ENCODE data around the gene PRIM2. TPM values are rescaled to one million over a fixed set of nuclear protein-coding genes. Genes with fewer than 3 reads are reported as not detected.
A peak's percentile ranks its signal among the peaks of the same experiment; 100 is the strongest.
"Not testable (repeated sequence)": the region's sequence is repeated elsewhere in the genome, so short reads cannot be mapped to it uniquely, and the experiment has no call there.

The PRIM2 gene
- total RNA-seq, 1 experiment from 2014 or later: 132 TPM

DNA sequence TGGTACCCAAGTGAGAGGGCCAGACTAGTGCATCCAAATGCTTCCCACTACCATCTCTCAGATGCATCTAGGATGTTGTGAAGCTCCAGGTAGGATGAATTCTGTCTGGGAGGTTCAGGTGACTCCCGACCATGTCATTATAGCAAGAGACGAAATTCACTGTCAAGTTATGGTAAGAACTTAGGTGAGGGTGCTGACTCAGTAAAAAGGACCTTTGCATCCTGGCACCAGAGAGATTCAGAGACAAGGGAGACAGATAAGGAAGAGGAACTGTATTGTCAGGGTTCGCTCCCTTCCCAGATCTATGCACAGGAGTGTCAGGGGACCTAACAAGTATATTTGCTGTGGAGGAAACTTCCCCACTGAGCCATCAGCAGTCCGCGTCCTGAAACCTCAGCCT is 11.2 kb upstream of the PRIM2 start:
- DNase-seq (ENCODE audit: low spot score): no peak
- in situ Hi-C loops (cut with HindIII; ENCODE audit: low sequenced_read_pairs): no loop called here

DNA sequence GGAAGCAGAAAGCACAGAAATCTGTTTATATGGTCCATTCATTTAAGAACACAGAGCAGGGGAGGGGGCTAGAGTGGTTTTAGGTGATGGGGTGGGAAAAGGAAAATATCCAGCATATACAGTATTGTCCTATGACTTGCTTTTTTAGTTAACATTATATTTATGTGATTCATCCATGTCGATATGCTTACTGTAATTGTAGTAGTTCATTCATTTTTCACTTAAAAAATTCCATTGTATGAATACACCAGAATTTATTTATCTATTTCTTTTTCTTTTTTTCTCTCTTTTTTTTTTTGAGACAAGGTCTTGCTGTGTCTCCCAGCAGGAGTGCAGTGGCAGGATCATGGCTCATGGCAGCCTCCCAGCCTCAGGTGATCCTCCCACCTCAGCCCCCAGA is 9.6 kb upstream of the PRIM2 start:
- in situ Hi-C loops (cut with HindIII; ENCODE audit: low sequenced_read_pairs): no loop called here
- DNase-seq (ENCODE audit: low spot score): no peak

DNA sequence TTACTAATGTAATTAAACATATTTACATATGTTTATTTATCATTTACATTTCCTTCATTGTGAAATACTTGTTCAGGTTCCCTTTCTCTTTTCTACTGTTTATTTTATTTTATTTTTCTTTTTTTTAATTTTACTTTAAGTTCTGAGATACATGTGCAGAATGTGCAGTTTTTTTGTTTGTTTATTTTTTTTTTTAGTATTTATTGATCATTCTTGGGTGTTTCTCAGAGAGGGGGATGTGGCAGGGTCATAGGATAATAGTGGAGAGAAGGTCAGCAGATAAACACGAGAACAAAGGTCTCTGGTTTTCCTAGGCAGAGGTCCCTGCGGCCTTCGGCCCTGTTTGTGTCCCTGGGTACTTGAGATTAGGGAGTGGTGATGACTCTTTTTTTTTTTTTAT is 8.7 kb upstream of the PRIM2 start:
- DNase-seq (ENCODE audit: low spot score); in situ Hi-C loops (cut with HindIII; ENCODE audit: low sequenced_read_pairs): not testable (repeated sequence)

DNA sequence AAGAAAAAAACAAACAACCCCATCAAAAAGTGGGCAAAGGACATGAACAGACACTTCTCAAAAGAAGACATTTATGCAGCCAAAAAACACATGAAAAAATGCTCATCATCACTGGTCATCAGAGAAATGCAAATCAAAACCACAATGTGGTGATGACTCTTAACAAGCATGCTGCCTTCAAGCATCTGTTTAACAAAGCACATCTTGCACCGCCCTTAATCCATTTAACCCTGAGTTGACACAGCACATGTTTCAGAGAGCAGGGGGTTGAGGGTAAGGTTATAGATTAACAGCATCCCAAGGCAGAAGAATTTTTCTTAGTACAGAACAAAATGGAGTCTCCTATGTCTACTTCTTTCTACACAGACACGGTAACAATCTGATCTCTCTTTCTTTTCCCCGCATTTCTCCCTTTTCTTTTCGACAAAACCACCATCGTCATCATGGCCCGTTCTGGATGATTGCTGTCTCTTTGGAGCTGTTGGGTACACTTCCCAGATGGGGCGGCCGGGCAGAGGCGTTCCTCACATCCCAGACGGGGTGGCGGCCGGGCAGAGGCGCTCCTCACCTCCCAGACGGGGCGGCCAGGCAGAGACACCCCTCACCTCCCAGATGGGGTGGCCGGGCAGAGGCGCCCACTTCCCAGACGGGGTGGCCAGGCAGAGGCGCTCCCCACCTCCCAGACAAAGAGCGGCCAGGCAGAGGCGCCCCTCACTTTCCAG is 7.2 kb upstream of the PRIM2 start:
- in situ Hi-C loops (cut with HindIII; ENCODE audit: low sequenced_read_pairs); DNase-seq (ENCODE audit: low spot score): not testable (repeated sequence)

DNA sequence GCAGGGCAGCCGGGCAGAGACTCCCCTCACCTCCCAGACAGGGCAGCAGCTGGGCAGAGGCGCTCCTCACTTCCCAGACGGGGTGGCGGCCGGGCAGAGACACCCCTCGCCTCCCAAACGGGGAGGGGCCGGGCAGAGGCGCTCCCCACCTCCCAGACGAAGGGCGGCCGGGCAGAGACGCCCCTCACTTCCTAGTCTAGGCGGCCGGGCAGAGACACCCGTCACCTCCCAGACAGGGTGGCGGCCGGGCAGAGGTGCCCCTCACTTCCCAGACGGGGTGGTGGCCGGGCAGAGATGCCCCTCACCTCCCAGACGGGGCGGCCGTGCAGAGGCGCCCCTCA is 6.6 kb upstream of the PRIM2 start:
- in situ Hi-C loops (cut with HindIII; ENCODE audit: low sequenced_read_pairs): no loop called here
- no peak for DNase-seq (ENCODE audit: low spot score)

DNA sequence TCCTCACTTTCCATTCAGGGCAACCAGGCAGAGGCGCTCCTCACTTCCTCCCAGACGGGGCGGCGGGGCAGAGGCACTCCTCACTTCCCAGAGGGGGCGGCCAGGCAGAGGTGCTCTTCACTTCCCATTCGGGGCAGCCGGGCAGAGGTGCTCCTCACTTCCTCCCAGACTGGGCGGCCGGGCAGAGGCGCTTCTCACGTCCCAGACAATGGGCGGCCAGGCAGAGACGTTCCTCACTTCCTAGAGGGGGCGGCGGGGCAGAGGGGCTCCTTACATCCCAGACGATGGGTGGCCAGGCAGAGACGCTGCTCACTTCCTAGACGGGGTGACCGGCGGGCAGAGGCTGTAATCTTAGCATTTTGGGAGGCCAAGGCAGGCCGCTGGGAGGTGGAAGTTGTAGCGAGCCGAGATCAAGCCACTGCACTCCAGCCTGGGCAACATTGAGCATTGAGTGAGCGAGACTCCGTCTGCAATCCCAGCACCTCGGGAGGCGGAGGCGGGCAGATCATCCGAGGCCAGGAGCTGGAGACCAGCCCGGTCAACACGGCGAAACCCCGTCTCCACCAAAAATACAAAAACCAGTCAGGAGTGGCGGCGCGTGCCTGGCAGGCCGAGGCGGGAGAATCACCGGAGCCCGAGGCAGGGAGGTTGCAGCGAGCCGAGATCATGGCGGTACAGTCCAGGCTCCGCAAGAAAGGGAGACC is 6.0 kb upstream of the PRIM2 start:
- DNase-seq (ENCODE audit: low spot score); in situ Hi-C loops (cut with HindIII; ENCODE audit: low sequenced_read_pairs): not testable (repeated sequence)

DNA sequence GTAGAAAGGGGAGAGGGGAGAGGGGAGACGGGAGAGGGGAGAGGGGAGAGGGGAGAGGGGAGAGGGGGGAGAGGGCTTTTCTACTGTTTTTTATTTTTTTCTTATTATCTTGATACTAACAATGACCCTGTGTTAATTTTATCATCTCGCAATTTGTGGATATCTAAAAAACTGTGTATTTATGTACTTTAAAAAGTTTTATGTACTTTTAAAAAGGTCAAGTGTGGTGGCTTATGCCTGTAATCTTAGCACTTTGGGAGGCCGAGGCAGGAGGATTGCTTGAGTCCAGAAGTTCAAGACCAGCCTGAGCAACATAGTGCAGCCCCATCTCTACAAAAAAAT is 5.5 kb upstream of the PRIM2 start:
- in situ Hi-C loops (cut with HindIII; ENCODE audit: low sequenced_read_pairs): no loop called here

DNA sequence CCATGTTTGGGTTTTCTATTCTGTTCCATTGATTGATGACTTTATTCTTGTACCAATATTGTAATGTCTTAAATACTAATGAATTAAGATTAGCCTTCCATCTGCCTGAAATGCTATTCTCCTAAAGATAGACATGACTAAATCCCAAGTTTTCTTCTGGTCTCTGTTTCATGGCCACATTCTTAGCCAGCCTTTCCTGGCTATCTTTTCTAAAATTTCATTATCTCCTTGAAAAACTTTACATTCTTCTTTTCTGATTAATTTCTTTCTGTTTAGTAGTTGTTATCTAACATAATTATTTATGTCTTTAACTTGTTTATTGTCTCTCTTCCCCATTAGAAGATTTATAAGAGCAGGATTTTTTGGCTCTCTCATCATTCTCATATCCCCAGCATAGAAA is 4.4 kb upstream of the PRIM2 start:
- no peak for DNase-seq (ENCODE audit: low spot score)
- in situ Hi-C loops (cut with HindIII; ENCODE audit: low sequenced_read_pairs): no loop called here

More for the DNA sequence above, 5.5 kb upstream of the PRIM2 start:
- no peak for DNase-seq (ENCODE audit: low spot score)

DNA sequence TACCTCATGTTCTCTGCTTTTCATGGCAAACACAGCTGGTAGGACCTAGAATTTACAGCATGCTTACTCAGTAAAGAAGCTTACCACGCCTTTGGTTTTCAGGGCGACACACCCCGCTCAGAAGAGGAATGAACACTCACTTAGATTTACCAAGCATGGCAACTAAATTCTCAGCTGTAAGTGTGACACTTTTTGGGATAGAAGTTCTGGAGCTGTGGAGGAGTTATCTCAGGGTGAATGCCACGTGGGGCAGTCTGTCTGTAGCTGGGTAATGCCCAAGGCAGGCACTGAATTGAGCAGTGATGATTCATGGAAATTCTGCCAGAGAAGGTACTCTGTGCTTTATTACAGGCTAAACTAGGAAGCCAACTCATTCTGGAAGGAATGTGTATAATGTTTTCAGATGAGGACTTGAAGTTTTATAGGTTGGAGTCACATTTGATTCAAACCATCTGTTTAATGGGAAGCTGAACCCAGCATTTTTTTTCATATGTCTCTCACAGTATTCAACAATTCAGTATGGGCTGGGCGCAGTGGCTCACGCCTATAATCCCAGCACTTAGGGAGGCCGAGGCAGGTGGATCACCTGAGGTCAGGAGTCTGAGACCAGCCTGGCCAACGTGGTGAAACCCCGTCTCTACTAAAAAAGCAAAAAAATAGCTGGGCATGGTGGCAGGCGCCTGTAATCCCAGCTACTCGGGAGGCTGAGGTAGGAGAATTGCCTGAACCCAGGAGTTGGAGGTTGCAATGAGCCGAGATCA is 3.5 kb upstream of the PRIM2 start:
- in situ Hi-C loops (cut with HindIII; ENCODE audit: low sequenced_read_pairs): no loop called here
- no peak for DNase-seq (ENCODE audit: low spot score)

DNA sequence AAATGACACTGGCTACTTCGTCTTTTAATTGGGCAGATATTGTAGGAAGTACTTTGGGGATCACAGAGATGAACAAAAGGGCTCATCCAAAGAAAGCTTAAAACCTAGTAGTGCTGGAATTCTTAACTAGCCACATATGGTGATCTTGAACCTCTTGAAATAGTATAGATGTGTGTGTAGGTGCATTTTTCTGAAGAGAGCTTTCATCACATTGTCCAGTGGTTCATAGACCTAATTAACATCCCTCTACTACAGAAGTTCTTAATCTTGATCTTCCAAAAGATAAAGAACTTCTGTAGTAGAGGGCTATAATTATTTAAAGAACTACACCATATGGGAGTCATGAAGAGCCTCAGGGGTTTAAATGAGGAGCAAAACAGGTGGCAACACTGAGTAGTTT is 2.3 kb upstream of the PRIM2 start:
- in situ Hi-C loops (cut with HindIII; ENCODE audit: low sequenced_read_pairs): no loop called here
- DNase-seq (ENCODE audit: low spot score): no peak

DNA sequence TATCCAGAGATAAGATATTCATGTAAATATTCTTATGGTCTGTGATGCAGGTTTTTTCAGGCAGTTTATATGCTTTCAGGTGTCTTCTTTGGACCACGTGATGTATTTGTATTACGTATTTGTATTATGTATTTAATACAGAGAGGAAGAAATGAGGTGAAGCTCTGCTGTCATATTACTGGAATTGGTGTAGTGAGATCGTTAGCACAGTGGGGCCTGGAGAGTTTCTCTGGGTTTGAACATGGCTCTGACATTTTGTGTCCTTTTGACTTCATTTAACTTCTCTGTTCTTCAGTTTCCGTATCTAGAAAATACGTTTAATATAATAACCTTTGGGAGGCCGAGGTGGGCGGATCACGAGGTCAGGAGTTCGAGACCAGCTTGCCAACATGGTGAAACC is 1.6 kb upstream of the PRIM2 start:
- DNase-seq (ENCODE audit: low spot score): no peak
- in situ Hi-C loops (cut with HindIII; ENCODE audit: low sequenced_read_pairs): no loop called here

DNA sequence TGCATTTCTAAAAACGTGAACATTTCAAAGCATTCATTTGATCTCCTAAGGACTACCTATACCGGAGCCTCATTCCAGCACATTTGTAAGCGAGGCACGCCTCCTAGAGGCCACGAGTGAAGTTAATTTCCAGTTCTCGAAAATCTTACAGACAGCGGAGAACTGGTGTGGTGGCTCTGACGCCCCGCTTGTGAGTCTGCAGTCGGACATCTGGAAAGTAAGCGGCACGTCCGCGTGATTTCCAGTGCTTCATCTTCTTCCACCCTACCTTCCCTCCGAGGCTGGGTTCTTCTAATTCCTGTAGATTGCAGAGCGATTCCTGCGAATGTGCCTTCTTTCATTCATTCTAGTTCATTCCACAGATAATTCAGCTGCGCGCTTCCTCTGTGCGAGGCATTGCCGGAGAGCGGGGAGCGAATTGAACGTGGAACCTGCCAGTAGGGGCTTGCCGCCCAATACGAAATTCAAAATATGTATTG is 810 bp upstream of the PRIM2 start:
- in situ Hi-C loops (cut with HindIII; ENCODE audit: low sequenced_read_pairs): no loop called here
- DNase-seq (ENCODE audit: low spot score): peak; percentile 96

DNA sequence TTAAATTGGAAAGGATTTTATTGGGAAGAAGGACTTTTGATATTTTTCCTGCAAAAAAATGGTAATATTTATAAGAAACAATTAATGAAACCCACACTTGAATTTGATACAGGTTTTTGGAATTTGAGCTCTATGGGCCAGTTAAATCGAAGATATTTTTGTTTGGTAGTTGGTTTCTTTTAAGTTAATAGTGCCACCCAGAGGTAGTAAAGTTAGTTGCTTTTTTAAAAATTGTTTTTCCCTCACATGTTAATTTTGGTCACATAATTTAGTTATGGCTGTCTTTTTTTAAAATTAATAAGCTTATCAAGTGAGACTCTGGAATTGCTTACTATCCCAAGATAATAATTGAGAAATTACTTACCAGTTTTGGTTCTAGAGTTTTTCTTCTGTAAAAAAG is 7.1 kb downstream of the PRIM2 start:
- in situ Hi-C loops (cut with HindIII; ENCODE audit: low sequenced_read_pairs): no loop called here
- DNase-seq (ENCODE audit: low spot score): peak; percentile 19

DNA sequence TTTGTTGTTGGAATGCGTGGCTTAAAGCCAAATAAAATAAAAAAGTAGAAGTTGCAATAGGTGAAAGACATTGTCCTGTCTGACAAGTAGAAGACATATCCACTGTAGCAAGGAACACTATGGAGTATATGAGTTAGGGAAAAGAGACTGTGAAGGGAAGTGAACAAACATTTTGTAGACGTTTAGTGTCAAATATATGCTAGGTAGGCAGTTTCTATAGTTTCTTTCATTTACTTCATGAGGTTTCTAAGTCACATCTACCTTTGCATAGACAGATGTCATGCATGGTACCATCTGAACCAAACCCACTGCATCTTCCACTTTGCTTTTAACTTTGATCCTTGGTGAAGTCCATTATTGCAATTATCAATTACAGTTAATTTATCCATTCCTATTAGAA is 9.9 kb downstream of the PRIM2 start:
- in situ Hi-C loops (cut with HindIII; ENCODE audit: low sequenced_read_pairs): no loop called here
- DNase-seq (ENCODE audit: low spot score): no peak

DNA sequence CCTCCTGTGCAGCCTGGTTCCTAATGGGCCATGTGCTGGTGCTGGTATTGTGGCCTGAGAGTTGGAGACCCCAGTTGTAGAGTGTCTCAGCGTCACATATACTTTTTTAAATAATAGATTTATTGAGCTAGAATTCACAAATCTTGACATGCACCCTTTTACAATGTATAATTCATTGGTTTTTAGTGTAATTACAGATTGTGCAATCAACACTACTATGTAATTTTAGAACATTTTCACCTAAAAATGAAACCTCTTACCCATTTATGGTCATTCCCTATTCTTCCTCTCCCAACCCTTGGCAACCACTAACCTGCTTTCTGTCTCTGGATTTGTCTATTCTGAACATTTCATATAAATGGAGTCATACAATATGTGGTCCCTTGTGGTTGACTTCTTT is 10.6 kb downstream of the PRIM2 start:
- DNase-seq (ENCODE audit: low spot score): no peak
- in situ Hi-C loops (cut with HindIII; ENCODE audit: low sequenced_read_pairs): no loop called here

DNA sequence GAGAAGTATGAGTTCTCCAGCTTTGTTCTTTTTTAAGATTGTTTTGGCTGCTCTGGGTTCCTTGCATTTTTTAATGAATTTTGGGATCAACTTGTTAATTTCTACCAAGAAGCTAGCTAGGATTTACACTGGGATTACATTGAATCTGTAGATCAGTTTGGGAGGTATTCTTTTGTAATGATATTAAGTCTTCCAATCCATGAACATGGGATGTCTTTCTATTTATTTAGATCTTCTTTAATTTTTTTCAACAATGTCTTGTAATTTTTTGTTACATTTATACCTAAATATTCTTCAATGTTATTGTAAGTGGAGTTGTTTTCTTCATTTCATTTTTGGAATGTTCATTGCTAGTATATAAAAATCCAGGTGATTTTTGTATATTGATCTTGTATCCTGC is 12.5 kb downstream of the PRIM2 start:
- in situ Hi-C loops (cut with HindIII; ENCODE audit: low sequenced_read_pairs): no loop called here
- DNase-seq (ENCODE audit: low spot score): no peak

DNA sequence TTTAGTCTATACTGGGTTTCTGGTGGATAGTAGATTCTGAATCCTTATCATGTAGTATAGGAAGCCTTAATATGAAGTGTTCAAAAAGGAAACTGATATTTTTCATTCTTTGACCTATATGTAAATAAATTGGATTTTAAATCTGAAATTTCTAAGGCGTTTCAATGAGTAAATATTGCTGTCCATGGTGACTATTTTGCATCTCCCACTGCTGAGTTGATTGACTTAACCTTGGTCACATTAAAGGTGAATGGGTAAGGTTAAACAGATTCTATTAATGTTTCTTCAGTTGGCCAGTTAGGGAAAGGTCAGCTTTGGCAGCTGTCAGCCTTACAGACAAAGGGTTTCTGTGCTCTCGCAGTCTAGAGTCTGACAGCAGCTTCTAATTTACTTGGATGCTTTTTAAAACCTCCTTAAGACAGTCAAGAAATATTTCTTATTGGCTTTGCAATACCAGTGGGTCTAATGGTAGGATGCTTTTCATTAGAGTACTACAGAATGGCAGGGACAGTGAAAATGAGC is 24.8 kb downstream of the PRIM2 start:
- in situ Hi-C loops (cut with HindIII; ENCODE audit: low sequenced_read_pairs): no loop called here
- no peak for DNase-seq (ENCODE audit: low spot score)

DNA sequence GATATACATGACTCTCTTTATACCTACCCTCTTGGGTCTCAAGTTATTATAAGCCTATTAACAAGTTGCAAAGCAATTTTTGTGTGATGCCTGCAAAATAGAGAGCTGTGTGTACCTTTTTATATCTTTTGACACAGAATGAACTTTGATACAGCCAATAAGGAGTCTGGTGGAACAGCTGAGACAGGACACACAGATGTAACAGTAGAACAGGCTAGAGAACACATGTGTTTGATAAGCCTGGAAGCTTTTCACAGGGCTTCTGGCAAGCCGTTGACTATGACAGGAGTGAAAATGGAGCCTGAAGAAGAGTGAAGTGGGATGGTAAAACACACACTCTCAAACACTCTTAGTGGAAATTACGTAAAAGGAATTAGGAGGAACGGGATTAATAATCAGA is 25.9 kb downstream of the PRIM2 start:
- in situ Hi-C loops (cut with HindIII; ENCODE audit: low sequenced_read_pairs): not testable (repeated sequence)

DNA sequence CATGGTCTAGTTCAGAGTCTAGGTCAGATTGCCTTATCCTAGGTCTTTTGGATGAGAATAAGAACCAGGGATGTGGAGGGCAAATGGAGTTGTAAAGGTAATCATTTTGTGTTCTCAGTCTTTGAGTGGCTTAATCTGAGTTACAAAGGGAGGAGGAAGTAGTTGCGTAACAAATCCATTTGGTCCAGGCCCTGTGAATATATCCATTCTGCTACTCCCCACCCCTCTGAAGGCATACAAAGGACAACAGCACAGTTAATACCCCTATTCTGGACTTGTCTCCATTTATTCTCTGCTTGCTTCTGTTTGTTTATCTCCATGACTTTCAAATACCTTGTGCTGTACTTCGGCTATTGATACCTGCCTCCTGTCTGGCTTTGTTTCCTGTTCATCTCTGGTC is 29.3 kb downstream of the PRIM2 start:
- DNase-seq (ENCODE audit: low spot score); in situ Hi-C loops (cut with HindIII; ENCODE audit: low sequenced_read_pairs): not testable (repeated sequence)

More for the DNA sequence above, 25.9 kb downstream of the PRIM2 start:
- not testable (repeated sequence) for DNase-seq (ENCODE audit: low spot score)

DNA sequence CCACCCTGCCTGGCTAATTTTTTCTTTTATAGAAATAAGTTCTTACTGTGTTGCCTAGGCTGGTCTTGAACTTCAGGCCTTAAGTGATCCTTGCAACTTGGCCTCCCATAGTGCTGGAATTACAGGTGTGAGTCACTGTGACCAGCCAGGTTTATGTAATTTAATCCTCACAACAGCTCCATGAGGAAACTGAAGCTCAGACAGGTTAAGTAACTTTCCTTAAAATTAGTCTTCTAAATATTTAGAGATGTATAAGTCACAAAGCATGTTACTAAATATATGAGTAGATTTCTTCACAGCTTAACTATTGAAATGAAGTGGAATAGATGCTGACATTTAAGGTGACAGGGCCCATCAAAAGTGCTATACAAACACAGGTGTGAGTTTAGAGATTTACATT is 30.2 kb downstream of the PRIM2 start:
- in situ Hi-C loops (cut with HindIII; ENCODE audit: low sequenced_read_pairs): not testable (repeated sequence)

More for the DNA sequence above, 30.2 kb downstream of the PRIM2 start:
- not testable (repeated sequence) for DNase-seq (ENCODE audit: low spot score)
